GM12878 (cell line): ENCODE results near the gene SRP14. TPM values are rescaled to one million over a fixed set of nuclear protein-coding genes. Genes with fewer than 3 reads are reported as not detected.

ENCODE experiments used
- ATAC-seq: fragments of 200-7000 bp; cut with Tn5 transposase; 3 replicates; pipeline ENCODE4 v1.9.1; 2020; ENCODE audit warnings: mild to moderate bottlenecking, moderate library complexity
- BruUV-seq: library from RNA; stranded (reverse); fragments of 400-500 nt; replicated peaks from 2 replicates; lab custom pipeline; 2021; lab: Mats Ljungman, UMichigan
- CTCF ChIA-PET: fragments of 300-600 bp; sonication (Branson Sonifier 250); formaldehyde crosslinking; extraction: SDS; loops from one replicate; lab custom pipeline; 2021; ENCODE audit warnings: inconsistent platforms; lab: Yijun Ruan, JAX
- POLR2A ChIA-PET: fragments of 350-600 bp; formaldehyde crosslinking; extraction: SDS; loops from one replicate; lab custom pipeline; 2021; ENCODE audit warnings: inconsistent platforms; lab: Charles Lee
- RAD21 ChIA-PET: fragments of 300-600 bp; sonication (Branson Sonifier 250); formaldehyde crosslinking; loops from one replicate; lab custom pipeline; 2023; ENCODE audit warnings: antibody characterized with exemption; ENCODE audit not compliant: unreplicated experiment; lab: Charles Lee
- SMC1A ChIA-PET: fragments of 300-600 bp; sonication (Branson Sonifier 250); formaldehyde crosslinking; loops from one replicate; lab custom pipeline; 2023; ENCODE audit not compliant: unreplicated experiment, uncharacterized antibody; lab: Charles Lee
- DNase-seq: peaks from one replicate; pipeline ENCODE4 v3.0.0-alpha.2; 2011; ENCODE audit warnings: low read depth, low spot score
- FAIRE-seq: peaks from 3 replicates; lab custom pipeline; 2011; peaks lifted over from hg19 to GRCh38; lab: Jason Lieb, UNC
- H2AFZ ChIP-seq: 2 replicates; pipeline ENCODE4 v1.6.0; 2011; ENCODE audit warnings: low read depth, low read length, control low read depth; ENCODE audit not compliant: control insufficient read depth
- H3K27ac ChIP-seq: 2 replicates; pipeline ENCODE4 v1.5.1; 2011; ENCODE audit warnings: control low read depth; ENCODE audit not compliant: control insufficient read depth, insufficient read depth
- H3K27me3 ChIP-seq, 2 experiments: replicated peaks in 1 of 2; 2 replicates each; pipeline versions ENCODE4 v1.6.0 to v1.6.1; 2011; ENCODE audit warnings: low read length in 1 of 2; ENCODE audit not compliant: control insufficient read depth in 2 of 2, insufficient read depth in 2 of 2
- H3K36me3 ChIP-seq, 2 experiments: 2 replicates each; pipeline ENCODE4 v1.5.1; 2011; ENCODE audit warnings: low read length in 1 of 2; ENCODE audit not compliant: control insufficient read depth in 2 of 2, insufficient read depth in 2 of 2
- H3K4me1 ChIP-seq: 2 replicates; pipeline ENCODE4 v1.6.1; 2011; ENCODE audit warnings: mild to moderate bottlenecking, low read length, moderate library complexity, mixed read lengths; ENCODE audit not compliant: control insufficient read depth, insufficient read depth
- H3K4me2 ChIP-seq: 2 replicates; pipeline ENCODE4 v1.6.0; 2011; ENCODE audit warnings: control low read depth; ENCODE audit not compliant: control insufficient read depth, insufficient read depth
- H3K4me3 ChIP-seq: fragments of 200-600 bp; sonication (generic); 2 replicates; pipeline ENCODE4 v1.5.1; 2016
- H3K79me2 ChIP-seq: 2 replicates; pipeline ENCODE4 v1.6.0; 2011; ENCODE audit warnings: low read length; ENCODE audit not compliant: control insufficient read depth, insufficient read depth
- H3K9ac ChIP-seq: 2 replicates; pipeline ENCODE4 v1.8.0; 2011; ENCODE audit warnings: low read length, control low read depth, mixed read lengths; ENCODE audit not compliant: control insufficient read depth, insufficient read depth
- H3K9me3 ChIP-seq: replicated peaks from 3 replicates; pipeline ENCODE4 v1.5.1; 2011; ENCODE audit warnings: mild to moderate bottlenecking, low read length; ENCODE audit not compliant: control insufficient read depth, insufficient read depth
- H4K20me1 ChIP-seq: 2 replicates; pipeline ENCODE4 v1.6.0; 2011; ENCODE audit not compliant: control insufficient read depth, insufficient read depth
- BACH1 ChIP-seq: fragments of 450-650 bp; IDR thresholded peaks from 2 replicates; pipeline ENCODE4 v1.6.1; 2017; ENCODE audit warnings: mild to moderate bottlenecking, borderline replicate concordance
- CREM ChIP-seq: IDR thresholded peaks from 2 replicates; pipeline ENCODE4 v1.6.1; 2014; ENCODE audit warnings: antibody characterized with exemption, low read depth
- FOS ChIP-seq: IDR thresholded peaks from 3 replicates; pipeline ENCODE4 v1.6.1; 2011; ENCODE audit warnings: borderline replicate concordance; ENCODE audit not compliant: insufficient read length; ENCODE audit errors: extremely low read depth
- GATAD2B ChIP-seq: fragments of 450-650 bp; conservative IDR thresholded peaks from 2 replicates; pipeline ENCODE4 v1.6.1; 2017; ENCODE audit warnings: low read depth, mild to moderate bottlenecking, moderate library complexity
- HCFC1 ChIP-seq: fragments of 150-350 bp; IDR thresholded peaks from 2 replicates; pipeline ENCODE4 v1.6.1; 2014; ENCODE audit warnings: low read length
- IRF4 ChIP-seq: IDR thresholded peaks from 2 replicates; pipeline ENCODE4 v1.6.1; 2011; ENCODE audit warnings: low read depth, low read length
- KLF5 ChIP-seq: fragments of 450-650 bp; IDR thresholded peaks from 2 replicates; pipeline ENCODE4 v1.6.1; 2014; ENCODE audit warnings: mild to moderate bottlenecking; ENCODE audit not compliant: partially characterized antibody
- MTA2 ChIP-seq: fragments of 450-650 bp; IDR thresholded peaks from 2 replicates; pipeline ENCODE4 v1.6.1; 2016; ENCODE audit warnings: low read depth, mild to moderate bottlenecking, moderate library complexity
- NBN ChIP-seq: fragments of 450-650 bp; IDR thresholded peaks from 2 replicates; pipeline ENCODE4 v1.6.1; 2016
- NR2C2 ChIP-seq: IDR thresholded peaks from 2 replicates; pipeline ENCODE4 v1.6.1; 2011; ENCODE audit warnings: borderline replicate concordance, low read depth; ENCODE audit not compliant: control insufficient read depth, insufficient read length
- PAX5 ChIP-seq: IDR thresholded peaks from 2 replicates; pipeline ENCODE4 v1.6.1; 2011; ENCODE audit warnings: low read depth, low read length, borderline replicate concordance
- PAX8 ChIP-seq: fragments of 450-650 bp; IDR thresholded peaks from 2 replicates; pipeline ENCODE4 v1.6.1; 2017; ENCODE audit warnings: mild to moderate bottlenecking, moderate library complexity
- RELA ChIP-seq: fragments of 450-650 bp; IDR thresholded peaks from 2 replicates; pipeline ENCODE4 v1.8.0; 2014; ENCODE audit warnings: borderline replicate concordance; ENCODE audit not compliant: partially characterized antibody
- SMC3 ChIP-seq: IDR thresholded peaks from 2 replicates; pipeline ENCODE4 v1.6.1; 2011; ENCODE audit warnings: low read length, improper control_type of control experiment, borderline replicate concordance
- SREBF1 ChIP-seq: IDR thresholded peaks from 2 replicates; pipeline ENCODE4 v1.6.1; 2012; ENCODE audit warnings: mild to moderate bottlenecking, low read length
- TBL1XR1 ChIP-seq: IDR thresholded peaks from 2 replicates; pipeline ENCODE4 v1.6.1; 2012; ENCODE audit warnings: low read depth, low read length, improper control_type of control experiment
- TCF12 ChIP-seq: IDR thresholded peaks from 2 replicates; pipeline ENCODE4 v1.6.1; 2011; ENCODE audit warnings: low read depth, mild to moderate bottlenecking, low read length
- YBX1 ChIP-seq: fragments of 450-650 bp; IDR thresholded peaks from 2 replicates; pipeline ENCODE4 v1.6.1; 2016; ENCODE audit warnings: antibody characterized with exemption
- ZNF217 ChIP-seq: fragments of 450-650 bp; IDR thresholded peaks from 2 replicates; pipeline ENCODE4 v1.6.1; 2017; ENCODE audit warnings: antibody characterized with exemption, mild to moderate bottlenecking
- ZNF384 ChIP-seq: IDR thresholded peaks from 2 replicates; pipeline ENCODE4 v1.6.1; 2012; ENCODE audit warnings: low read depth, mild to moderate bottlenecking, low read length, improper control_type of control experiment, borderline replicate concordance
- WGBS: methylation state at CpG from one replicate; pipeline ENCODE4 v1.1.6; 2016; ENCODE audit warnings: low lambda C conversion rate; ENCODE audit not compliant: insufficient replicate concordance, insufficient coverage; ENCODE audit errors: missing lambda C conversion rate; 5-methylcytosine and 5-hydroxymethylcytosine counted together
- in situ Hi-C: fragments of 300-500 bp; cut with MboI; formaldehyde crosslinking; loops from 9 replicates; pipeline ENCODE4 v1.14.3; 2018; ENCODE audit warnings: mixed read lengths
- intact Hi-C: fragments of 100-400 bp; cut with micrococcal nuclease; formaldehyde crosslinking; loops from one replicate; pipeline ENCODE4 v1.14.2; 2022; ENCODE audit not compliant: unreplicated experiment
- polyA plus RNA-seq, 11 experiments: library from polyadenylated mRNA; depleted of rRNA in 4 of 11; unstranded in 6 of 11; stranded (reverse) in 5 of 11; fragments of >200 nt; fragmentation: Nextera tagmentation in 4 of 11; fragmentation: Illumina TruSeq in 1 of 11; extraction: Ambion mirVana in 4 of 11; extraction: Trizol in 1 of 11; gene quantifications; 1 replicate in 1 of 11; 2 replicates in 10 of 11; pipeline versions ENCODE4 v1.2.1 to v1.2.3, GENCODE V29; 2011 to 2016; ENCODE audit warnings: inconsistent platforms in 2 of 11, missing spikeins in 2 of 11, low read depth in 1 of 11
- total RNA-seq, 4 experiments: library from RNA; depleted of rRNA in 3 of 4; stranded (reverse); fragments of >200 nt in 3 of 4; fragmentation: Illumina TruSeq in 1 of 4; extraction: Trizol in 1 of 4; gene quantifications; 2 replicates each; pipeline versions ENCODE4 v1.2.1 to v1.2.3, GENCODE V29; 2013 to 2021
- TF ChIP-seq, protein P1 (sequence below): IDR thresholded peaks from 2 replicates; pipeline ENCODE4 v1.6.1; 2012; ENCODE audit warnings: low read length, inconsistent platforms
- TF ChIP-seq, protein P2 (sequence below): fragments of 450-650 bp; formaldehyde crosslinking; IDR thresholded peaks from 2 replicates; pipeline ENCODE4 v1.5.0; 2022; ENCODE audit warnings: mild to moderate bottlenecking, missing genetic modification characterization

The SRP14 gene
- total and polyA plus RNA-seq, 10 of the 15 experiments (the other 5 are each of a cell fraction or from before 2014, with no cell fraction given) = 141 to 1,182 (median 493) TPM

DNA sequence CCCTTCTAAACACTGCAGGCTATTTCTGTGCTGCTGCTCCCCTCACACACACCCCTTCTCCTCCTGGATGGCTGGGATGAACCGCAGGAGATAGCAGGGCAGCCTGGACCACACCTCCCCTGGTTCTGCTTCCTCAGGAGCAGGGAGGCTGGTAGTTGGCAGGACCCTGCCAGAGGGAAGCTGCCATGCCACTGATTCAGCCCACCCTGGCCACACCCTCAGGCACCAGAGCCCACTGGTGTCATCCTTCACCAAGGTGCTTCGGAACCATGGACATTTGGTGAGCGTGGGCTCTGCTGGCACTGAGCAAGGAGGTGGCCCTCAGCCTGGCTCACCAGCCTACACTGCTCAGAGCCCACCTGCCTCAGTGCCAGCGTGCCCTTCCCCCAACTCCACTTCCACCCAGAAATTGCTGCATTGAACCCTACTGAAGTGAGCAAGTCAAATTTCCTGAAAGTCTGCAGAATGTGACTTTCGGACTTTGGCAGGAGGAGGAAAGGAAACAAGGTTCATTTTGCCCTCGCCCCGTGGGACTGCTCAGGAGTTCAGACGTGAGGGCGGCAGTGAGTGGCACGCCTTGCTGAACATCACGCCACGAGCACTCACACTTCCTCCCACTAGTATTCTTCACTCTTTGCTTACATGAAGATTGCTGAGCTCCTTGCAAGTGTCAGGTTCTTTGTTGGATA lies 43.4 kb upstream of the SRP14 start:
- POLR2A ChIA-PET = interaction anchor here (0.8 to 1.6 kb wide), 4 partner anchors 11 to 81 kb away, joined by 3 to 7 read pairs (median 4); no protein-coding TSS in a partner anchor
- no peak for TF ChIP-seq IRF4
- TF ChIP-seq BACH1 = no peak
- no peak for TF ChIP-seq KLF5
- TF ChIP-seq FOS = no peak
- no peak for TF ChIP-seq YBX1
- TF ChIP-seq ZNF217 = no peak
- TF ChIP-seq CREM = no peak
- TF ChIP-seq MTA2 = no peak; the same call in 1 of the 2 replicates
- TF ChIP-seq GATAD2B = 0 out of 2 replicates have a peak, but pooled peaks have one; percentile 51
- TF ChIP-seq, protein P1, sequence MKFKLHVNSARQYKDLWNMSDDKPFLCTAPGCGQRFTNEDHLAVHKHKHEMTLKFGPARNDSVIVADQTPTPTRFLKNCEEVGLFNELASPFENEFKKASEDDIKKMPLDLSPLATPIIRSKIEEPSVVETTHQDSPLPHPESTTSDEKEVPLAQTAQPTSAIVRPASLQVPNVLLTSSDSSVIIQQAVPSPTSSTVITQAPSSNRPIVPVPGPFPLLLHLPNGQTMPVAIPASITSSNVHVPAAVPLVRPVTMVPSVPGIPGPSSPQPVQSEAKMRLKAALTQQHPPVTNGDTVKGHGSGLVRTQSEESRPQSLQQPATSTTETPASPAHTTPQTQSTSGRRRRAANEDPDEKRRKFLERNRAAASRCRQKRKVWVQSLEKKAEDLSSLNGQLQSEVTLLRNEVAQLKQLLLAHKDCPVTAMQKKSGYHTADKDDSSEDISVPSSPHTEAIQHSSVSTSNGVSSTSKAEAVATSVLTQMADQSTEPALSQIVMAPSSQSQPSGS = no peak
- TF ChIP-seq ZNF384 = no peak
- no peak for TF ChIP-seq SREBF1
- no peak for TF ChIP-seq RELA
- TF ChIP-seq PAX8 = no peak
- no peak for TF ChIP-seq TBL1XR1
- TF ChIP-seq, protein P2, sequence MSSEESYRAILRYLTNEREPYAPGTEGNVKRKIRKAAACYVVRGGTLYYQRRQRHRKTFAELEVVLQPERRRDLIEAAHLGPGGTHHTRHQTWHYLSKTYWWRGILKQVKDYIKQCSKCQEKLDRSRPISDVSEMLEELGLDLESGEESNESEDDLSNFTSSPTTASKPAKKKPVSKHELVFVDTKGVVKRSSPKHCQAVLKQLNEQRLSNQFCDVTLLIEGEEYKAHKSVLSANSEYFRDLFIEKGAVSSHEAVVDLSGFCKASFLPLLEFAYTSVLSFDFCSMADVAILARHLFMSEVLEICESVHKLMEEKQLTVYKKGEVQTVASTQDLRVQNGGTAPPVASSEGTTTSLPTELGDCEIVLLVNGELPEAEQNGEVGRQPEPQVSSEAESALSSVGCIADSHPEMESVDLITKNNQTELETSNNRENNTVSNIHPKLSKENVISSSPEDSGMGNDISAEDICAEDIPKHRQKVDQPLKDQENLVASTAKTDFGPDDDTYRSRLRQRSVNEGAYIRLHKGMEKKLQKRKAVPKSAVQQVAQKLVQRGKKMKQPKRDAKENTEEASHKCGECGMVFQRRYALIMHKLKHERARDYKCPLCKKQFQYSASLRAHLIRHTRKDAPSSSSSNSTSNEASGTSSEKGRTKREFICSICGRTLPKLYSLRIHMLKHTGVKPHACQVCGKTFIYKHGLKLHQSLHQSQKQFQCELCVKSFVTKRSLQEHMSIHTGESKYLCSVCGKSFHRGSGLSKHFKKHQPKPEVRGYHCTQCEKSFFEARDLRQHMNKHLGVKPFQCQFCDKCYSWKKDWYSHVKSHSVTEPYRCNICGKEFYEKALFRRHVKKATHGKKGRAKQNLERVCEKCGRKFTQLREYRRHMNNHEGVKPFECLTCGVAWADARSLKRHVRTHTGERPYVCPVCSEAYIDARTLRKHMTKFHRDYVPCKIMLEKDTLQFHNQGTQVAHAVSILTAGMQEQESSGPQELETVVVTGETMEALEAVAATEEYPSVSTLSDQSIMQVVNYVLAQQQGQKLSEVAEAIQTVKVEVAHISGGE (CRISPR knock-in tag) = no peak
- peak; percentile 57; the same call in 1 of the 2 replicates for TF ChIP-seq PAX5
- no peak for TF ChIP-seq TCF12
- no peak for TF ChIP-seq SMC3
- peak; percentile 49; the same call in 1 of the 2 replicates for TF ChIP-seq NBN
- no peak for TF ChIP-seq NR2C2
- TF ChIP-seq HCFC1 = no peak

More for the DNA sequence above, 43.4 kb upstream of the SRP14 start:
- DNase-seq = no peak
- H2AFZ ChIP-seq = peak overlapping the region; percentile 90
- no peaks in the 10 kb centered on the region for H3K36me3 ChIP-seq
- 0 out of 2 replicates have a peak overlapping the region, but pooled peaks have one; percentile 28 for H3K27ac ChIP-seq
- ChIA-PET CTCF (interaction anchor here (0.6 to 4.3 kb wide), 7 partner anchors 13 to 37 kb away, joined by 3 to 19 read pairs (median 10); no protein-coding TSS in a partner anchor), RAD21 (interaction anchor here (0.7 to 3.4 kb wide), 10 partner anchors 11 to 35 kb away, joined by 3 to 20 read pairs (median 4); no protein-coding TSS in a partner anchor), SMC1A (interaction anchor here (1.2 to 43.9 kb wide), 5 partner anchors 10 to 35 kb away, joined by 4 to 981 read pairs (median 10); partner anchors contain the start of gene BMF)
- in situ Hi-C loops = no loop called here
- 23% methylated on average over 12 of the region's 12 CpGs for WGBS
- ATAC-seq = peak; percentile 66
- peak overlapping the region; percentile 52 for H3K4me2 ChIP-seq
- FAIRE-seq = no peak
- no TSS peak for BruUV-seq
- no peaks in the 10 kb centered on the region for H3K27me3 ChIP-seq
- H3K9ac ChIP-seq = peak overlapping the region; percentile 62; the same call in 1 of the 2 replicates
- no peaks in the 10 kb centered on the region for H3K9me3 ChIP-seq
- peaks cover 37% of the 10 kb centered on the region for H3K4me1 ChIP-seq
- no peaks in the 10 kb centered on the region for H3K79me2 ChIP-seq
- H4K20me1 ChIP-seq = no peaks in the 10 kb centered on the region
- H3K4me3 ChIP-seq = peak overlapping the region; percentile 12; the same call in 1 of the 2 replicates
- intact Hi-C loops = no loop called here
